Smooth muscle cell (in vitro differentiated cells): ENCODE results near the gene TBX3. TPM values are rescaled to one million over a fixed set of nuclear protein-coding genes. Genes with fewer than 3 reads are reported as not detected.

Experiments used
- DNase-seq: peaks from one replicate; lab custom pipeline; 2025; ENCODE audit not compliant: unreplicated experiment; lab: John Stamatoyannopoulos, UW
- H2AFZ ChIP-seq: fragments of 200-600 bp; sonication (generic); 2 replicates; pipeline ENCODE4 v1.6.0; 2016; ENCODE audit warnings: antibody characterized with exemption, low read depth, mild to moderate bottlenecking
- H3F3A ChIP-seq: fragments of 200-600 bp; sonication (generic); 2 replicates; pipeline ENCODE4 v1.6.0; 2017; ENCODE audit warnings: antibody characterized with exemption, low read depth
- H3K27ac ChIP-seq: fragments of 200-600 bp; sonication (generic); 2 replicates; pipeline ENCODE4 v1.5.1; 2016; ENCODE audit warnings: low read depth, mild to moderate bottlenecking
- H3K27me3 ChIP-seq: fragments of 200-600 bp; sonication (generic); 2 replicates; pipeline ENCODE4 v1.6.1; 2016; ENCODE audit warnings: low read depth, mild to moderate bottlenecking
- H3K36me3 ChIP-seq: fragments of 200-600 bp; sonication (generic); 2 replicates; pipeline ENCODE4 v1.5.1; 2016; ENCODE audit warnings: low read depth
- H3K4me1 ChIP-seq: fragments of 200-600 bp; sonication (generic); 2 replicates; pipeline ENCODE4 v1.5.1; 2016; ENCODE audit warnings: low read depth
- H3K4me2 ChIP-seq: fragments of 200-600 bp; sonication (generic); 2 replicates; pipeline ENCODE4 v1.6.0; 2016; ENCODE audit warnings: mild to moderate bottlenecking
- H3K4me3 ChIP-seq: fragments of 200-600 bp; sonication (generic); 2 replicates; pipeline ENCODE4 v1.5.1; 2016; ENCODE audit warnings: mild to moderate bottlenecking
- H3K79me2 ChIP-seq: fragments of 200-600 bp; sonication (generic); 2 replicates; pipeline ENCODE4 v1.6.0; 2016; ENCODE audit warnings: low read depth, mild to moderate bottlenecking
- H3K9ac ChIP-seq: fragments of 200-600 bp; sonication (generic); 2 replicates; pipeline ENCODE4 v1.6.0; 2016; ENCODE audit warnings: low read depth
- H3K9me3 ChIP-seq: fragments of 200-600 bp; sonication (generic); replicated peaks from 2 replicates; pipeline ENCODE4 v1.5.1; 2016; ENCODE audit warnings: low read depth
- H4K20me1 ChIP-seq: fragments of 200-600 bp; sonication (generic); 2 replicates; pipeline ENCODE4 v1.6.0; 2016; ENCODE audit warnings: low read depth
- WGBS: methylation state at CpG from one replicate; pipeline ENCODE4 v1.1.7; 2016; ENCODE audit warnings: low lambda C conversion rate; 5-methylcytosine and 5-hydroxymethylcytosine counted together
- polyA plus RNA-seq: library from polyadenylated mRNA; unstranded; fragments of >200 nt; fragmentation: Nextera tagmentation; extraction: Ambion mirVana; gene quantifications from 2 replicates; pipeline ENCODE4 v1.2.1, GENCODE V29; 2016
- total RNA-seq: library from RNA; depleted of rRNA; stranded (reverse); fragments of >200 nt; gene quantifications from 2 replicates; pipeline ENCODE4 v1.2.3, GENCODE V29; 2014
- TF ChIP-seq, protein P1 (sequence below): fragments of 200-600 bp; sonication (generic); IDR thresholded peaks from 2 replicates; pipeline ENCODE4 v1.5.1; 2017; ENCODE audit warnings: borderline replicate concordance, mild to moderate bottlenecking, antibody characterized with exemption; ENCODE audit not compliant: insufficient read depth, poor library complexity, severe bottlenecking

Gene TBX3
- total and polyA plus RNA-seq, 2 experiments from 2014 or later: 100 TPM

DNA sequence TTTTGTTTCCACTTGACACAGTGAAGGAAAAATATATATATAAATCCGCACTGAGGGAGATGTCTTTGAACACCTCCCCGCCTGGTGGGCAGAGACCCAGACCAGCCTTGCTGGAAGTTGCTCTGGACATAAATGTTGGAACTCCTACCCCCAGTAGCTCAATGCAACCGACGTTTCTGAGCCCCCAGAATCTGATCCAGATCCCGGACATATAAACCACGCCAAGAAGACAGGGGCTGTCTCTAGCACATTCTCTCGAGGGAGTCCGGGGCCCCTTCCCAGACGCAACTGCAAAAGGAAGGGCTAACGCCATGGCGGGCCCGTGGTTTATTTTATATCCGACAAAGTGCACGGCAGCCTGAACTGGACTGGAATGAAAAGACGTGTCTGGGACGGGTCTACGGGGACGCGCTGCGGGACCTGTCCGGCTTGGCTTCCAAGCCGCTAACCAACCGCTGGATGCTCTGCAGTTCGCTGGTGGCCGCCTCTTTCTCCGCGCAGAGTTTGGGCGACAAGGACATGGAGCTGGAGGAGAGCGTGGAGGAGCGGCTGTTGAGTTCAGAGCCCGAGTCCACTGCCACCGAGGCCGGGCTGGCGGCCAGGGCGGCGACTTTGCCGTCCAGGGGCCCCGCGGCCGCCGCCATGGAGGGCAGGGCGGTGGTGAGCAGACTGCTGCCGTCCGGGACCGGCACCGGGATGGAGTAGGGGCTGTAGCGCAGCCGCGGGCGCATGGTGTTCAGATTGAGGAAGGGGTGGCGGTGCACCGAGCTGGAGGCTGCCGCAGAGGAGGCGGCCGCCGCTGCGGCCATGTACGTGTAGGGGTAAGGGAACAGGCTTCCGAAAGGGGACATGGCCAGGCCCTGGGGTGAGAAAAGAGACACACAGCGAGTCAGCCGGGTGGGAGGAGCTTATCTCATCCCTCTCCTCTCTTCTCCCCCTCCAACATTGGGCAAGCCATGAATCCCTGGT lies 12.2 kb downstream of the TBX3 start:
- H3K4me1 ChIP-seq: peaks cover 51% of the 10 kb centered on the region
- TF ChIP-seq, protein P1, sequence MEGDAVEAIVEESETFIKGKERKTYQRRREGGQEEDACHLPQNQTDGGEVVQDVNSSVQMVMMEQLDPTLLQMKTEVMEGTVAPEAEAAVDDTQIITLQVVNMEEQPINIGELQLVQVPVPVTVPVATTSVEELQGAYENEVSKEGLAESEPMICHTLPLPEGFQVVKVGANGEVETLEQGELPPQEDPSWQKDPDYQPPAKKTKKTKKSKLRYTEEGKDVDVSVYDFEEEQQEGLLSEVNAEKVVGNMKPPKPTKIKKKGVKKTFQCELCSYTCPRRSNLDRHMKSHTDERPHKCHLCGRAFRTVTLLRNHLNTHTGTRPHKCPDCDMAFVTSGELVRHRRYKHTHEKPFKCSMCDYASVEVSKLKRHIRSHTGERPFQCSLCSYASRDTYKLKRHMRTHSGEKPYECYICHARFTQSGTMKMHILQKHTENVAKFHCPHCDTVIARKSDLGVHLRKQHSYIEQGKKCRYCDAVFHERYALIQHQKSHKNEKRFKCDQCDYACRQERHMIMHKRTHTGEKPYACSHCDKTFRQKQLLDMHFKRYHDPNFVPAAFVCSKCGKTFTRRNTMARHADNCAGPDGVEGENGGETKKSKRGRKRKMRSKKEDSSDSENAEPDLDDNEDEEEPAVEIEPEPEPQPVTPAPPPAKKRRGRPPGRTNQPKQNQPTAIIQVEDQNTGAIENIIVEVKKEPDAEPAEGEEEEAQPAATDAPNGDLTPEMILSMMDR: no peak
- no peak for DNase-seq
- H3K4me2 ChIP-seq: peak overlapping the region; percentile 89
- WGBS: 6% methylated on average over 61 of the region's 61 CpGs
- H3K27ac ChIP-seq: peak overlapping the region; percentile 99
- H2AFZ ChIP-seq: no peak overlapping the region
- H3K36me3 ChIP-seq: no peaks in the 10 kb centered on the region
- H3K27me3 ChIP-seq: no peaks in the 10 kb centered on the region
- H3K79me2 ChIP-seq: peaks cover 76% of the 10 kb centered on the region
- H4K20me1 ChIP-seq: peaks cover 36% of the 10 kb centered on the region
- peaks cover 63% of the 10 kb centered on the region for H3F3A ChIP-seq
- peak overlapping the region; percentile 62 for H3K4me3 ChIP-seq
- no peaks in the 10 kb centered on the region for H3K9me3 ChIP-seq
- H3K9ac ChIP-seq: peak overlapping the region; percentile 94

DNA sequence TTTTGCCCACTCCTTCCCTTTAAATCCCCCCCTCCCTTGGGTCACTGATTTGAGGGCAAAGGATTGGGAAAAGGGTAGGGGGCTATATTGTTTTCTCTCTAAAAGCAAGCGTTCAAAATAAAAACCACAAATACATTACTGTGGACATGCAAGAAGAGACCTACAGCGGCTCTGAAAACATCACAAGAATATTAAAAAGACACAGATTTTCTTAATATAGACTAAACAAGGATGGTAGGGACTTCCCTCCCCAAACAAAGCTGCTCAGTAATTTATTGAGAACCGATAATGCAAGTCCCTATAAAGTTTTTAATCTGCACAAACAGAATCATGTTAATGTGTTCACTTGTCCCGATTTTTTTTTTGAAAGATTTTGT lies 12.9 kb downstream of the TBX3 start:
- H2AFZ ChIP-seq: no peak overlapping the region
- H3K9me3 ChIP-seq: no peaks in the 10 kb centered on the region
- peaks cover 36% of the 10 kb centered on the region for H4K20me1 ChIP-seq
- peaks cover 62% of the 10 kb centered on the region for H3F3A ChIP-seq
- no peaks in the 10 kb centered on the region for H3K27me3 ChIP-seq
- peak overlapping the region; percentile 99 for H3K27ac ChIP-seq
- peaks cover 56% of the 10 kb centered on the region for H3K4me1 ChIP-seq
- peak overlapping the region; percentile 62 for H3K4me3 ChIP-seq
- no peak for DNase-seq
- H3K9ac ChIP-seq: peak overlapping the region; percentile 94
- H3K36me3 ChIP-seq: no peaks in the 10 kb centered on the region
- 13% methylated on average over 4 of the region's 4 CpGs for WGBS
- H3K4me2 ChIP-seq: peak overlapping the region; percentile 89
- TF ChIP-seq, protein P1: no peak
- peaks cover 76% of the 10 kb centered on the region for H3K79me2 ChIP-seq

DNA sequence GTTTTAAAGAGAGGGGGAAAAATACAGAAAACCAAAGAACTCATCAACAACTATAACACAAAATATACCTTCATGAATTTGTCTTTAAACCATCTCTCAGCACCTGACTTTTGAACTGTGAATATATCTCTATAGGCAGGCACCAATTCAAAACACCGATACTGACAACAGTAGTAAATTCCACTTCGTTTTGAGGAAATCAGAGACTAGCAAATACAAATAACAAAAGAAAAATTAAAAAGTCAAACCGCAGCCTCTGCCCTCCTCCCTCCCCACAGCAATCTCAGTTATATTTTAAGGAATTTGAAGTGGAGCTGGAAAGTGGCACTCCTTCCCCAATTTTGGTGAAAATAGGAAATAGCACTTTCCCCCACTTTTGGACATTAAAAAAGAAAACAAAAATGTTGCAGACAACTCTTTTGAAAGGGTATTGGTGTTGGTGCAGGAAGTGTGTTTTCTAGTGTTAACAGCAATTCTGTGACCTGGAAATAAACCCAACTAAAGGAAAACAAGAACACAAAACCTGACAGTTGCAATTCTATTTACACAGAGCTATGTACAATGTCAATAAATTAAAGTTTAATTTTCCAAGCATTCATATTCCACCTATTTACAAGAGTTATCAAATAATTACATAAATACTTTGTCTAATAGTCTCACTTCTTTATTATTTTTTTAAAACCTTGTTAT lies 13.5 kb downstream of the TBX3 start:
- peaks cover 58% of the 10 kb centered on the region for H3F3A ChIP-seq
- H2AFZ ChIP-seq: no peak overlapping the region
- peak overlapping the region; percentile 94 for H3K9ac ChIP-seq
- no peaks in the 10 kb centered on the region for H3K36me3 ChIP-seq
- WGBS: 1% methylated on average over 3 of the region's 3 CpGs
- peak overlapping the region; percentile 62 for H3K4me3 ChIP-seq
- H4K20me1 ChIP-seq: peaks cover 36% of the 10 kb centered on the region
- H3K79me2 ChIP-seq: peaks cover 76% of the 10 kb centered on the region
- H3K4me2 ChIP-seq: peak overlapping the region; percentile 89
- TF ChIP-seq, protein P1: no peak
- no peaks in the 10 kb centered on the region for H3K9me3 ChIP-seq
- H3K27me3 ChIP-seq: no peaks in the 10 kb centered on the region
- peak overlapping the region; percentile 99 for H3K27ac ChIP-seq
- DNase-seq: no peak
- peaks cover 62% of the 10 kb centered on the region for H3K4me1 ChIP-seq
